Type B pancreatic cell (in vitro differentiated cells): Measurements from ENCODE around the gene ZSCAN21. TPM values are rescaled to one million over a fixed set of nuclear protein-coding genes. Genes with fewer than 3 reads are reported as not detected.

Experiments used
- DNase-seq: peaks from one replicate; pipeline ENCODE4 v3.0.0; 2021; ENCODE audit warnings: mixed read lengths; ENCODE audit not compliant: unreplicated experiment; ENCODE audit errors: extremely low spot score
- H3K27ac Mint-ChIP-seq: 2 replicates; pipeline ENCODE4 v1.8.0; 2021; ENCODE audit warnings: mild to moderate bottlenecking, mixed read lengths
- H3K27me3 Mint-ChIP-seq: 2 replicates; pipeline ENCODE4 v1.8.0; 2021; ENCODE audit warnings: mixed read lengths
- H3K36me3 Mint-ChIP-seq: 2 replicates; pipeline ENCODE4 v1.8.0; 2021; ENCODE audit warnings: mixed read lengths
- H3K4me1 Mint-ChIP-seq: one replicate; pipeline ENCODE4 v1.8.0; 2021; ENCODE audit warnings: mixed read lengths; ENCODE audit not compliant: unreplicated experiment
- H3K4me3 Mint-ChIP-seq: 2 replicates; pipeline ENCODE4 v1.8.0; 2021; ENCODE audit warnings: mild to moderate bottlenecking, mixed read lengths
- H3K9me3 Mint-ChIP-seq: 2 replicates; pipeline ENCODE4 v1.8.0; 2021; ENCODE audit warnings: mixed read lengths
- total RNA-seq: library from RNA; stranded (reverse); gene quantifications from 2 replicates; pipeline ENCODE4 v1.2.1, GENCODE V29; 2021; ENCODE audit warnings: low replicate concordance
- TF ChIP-seq, protein P1 (sequence below): fragments of 200-600 bp; sonication (generic); conservative IDR thresholded peaks from 2 replicates; pipeline ENCODE4 v1.5.0; 2021; ENCODE audit warnings: antibody characterized with exemption, mild to moderate bottlenecking

ZSCAN21 gene
- total RNA-seq, 1 donor from 2014 or later = 16.4 TPM

DNA sequence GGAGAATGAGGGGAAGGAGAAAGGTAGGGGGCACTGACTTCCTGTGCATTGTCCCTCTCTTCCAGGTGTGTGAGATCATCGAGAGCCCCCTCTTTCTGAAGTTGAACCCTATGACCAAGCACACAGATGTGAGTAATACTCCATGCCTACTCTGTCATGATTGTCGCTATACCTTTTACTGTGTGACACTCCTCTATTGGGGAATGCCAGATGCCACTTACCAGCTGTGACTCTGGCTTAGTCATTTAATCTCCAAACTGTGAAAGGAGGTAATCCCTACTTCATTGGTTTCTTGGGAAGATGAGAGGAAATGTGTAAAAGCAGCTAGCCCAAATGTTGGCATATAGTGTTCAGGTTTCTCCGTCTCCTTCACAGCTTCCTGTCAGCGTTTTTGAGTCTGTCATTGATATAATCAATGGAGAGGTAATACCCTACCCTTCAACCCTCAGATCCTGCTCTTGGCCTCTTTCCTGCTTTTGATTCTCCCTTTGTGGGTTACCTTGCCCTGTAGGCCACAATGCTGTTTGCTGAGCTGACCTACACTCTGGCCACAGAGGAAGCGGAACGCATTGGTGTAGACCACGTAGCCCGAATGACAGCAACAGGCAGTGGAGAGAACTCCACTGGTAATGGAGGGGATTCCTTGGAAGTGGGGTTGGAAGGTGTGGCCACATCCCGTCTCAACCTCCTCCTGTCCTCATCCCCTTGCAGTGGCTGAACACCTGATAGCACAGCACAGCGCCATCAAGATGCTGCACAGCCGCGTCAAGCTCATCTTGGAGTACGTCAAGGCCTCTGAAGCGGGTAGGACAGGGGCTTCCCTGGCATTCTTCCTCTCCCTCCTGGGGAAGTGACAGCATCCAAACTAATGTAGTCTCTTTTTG, 41.2 kb downstream of the ZSCAN21 start:
- Mint-ChIP-seq H3K36me3 (peaks cover 19% of the 10 kb centered on the region), H3K4me1 (peaks cover 25% of the 10 kb centered on the region), H3K4me3 (peak overlapping the region; percentile 95), H3K27me3 (no peaks in the 10 kb centered on the region), H3K27ac (peak overlapping the region; percentile 69), H3K9me3 (no peaks in the 10 kb centered on the region)
- TF ChIP-seq, protein P1, sequence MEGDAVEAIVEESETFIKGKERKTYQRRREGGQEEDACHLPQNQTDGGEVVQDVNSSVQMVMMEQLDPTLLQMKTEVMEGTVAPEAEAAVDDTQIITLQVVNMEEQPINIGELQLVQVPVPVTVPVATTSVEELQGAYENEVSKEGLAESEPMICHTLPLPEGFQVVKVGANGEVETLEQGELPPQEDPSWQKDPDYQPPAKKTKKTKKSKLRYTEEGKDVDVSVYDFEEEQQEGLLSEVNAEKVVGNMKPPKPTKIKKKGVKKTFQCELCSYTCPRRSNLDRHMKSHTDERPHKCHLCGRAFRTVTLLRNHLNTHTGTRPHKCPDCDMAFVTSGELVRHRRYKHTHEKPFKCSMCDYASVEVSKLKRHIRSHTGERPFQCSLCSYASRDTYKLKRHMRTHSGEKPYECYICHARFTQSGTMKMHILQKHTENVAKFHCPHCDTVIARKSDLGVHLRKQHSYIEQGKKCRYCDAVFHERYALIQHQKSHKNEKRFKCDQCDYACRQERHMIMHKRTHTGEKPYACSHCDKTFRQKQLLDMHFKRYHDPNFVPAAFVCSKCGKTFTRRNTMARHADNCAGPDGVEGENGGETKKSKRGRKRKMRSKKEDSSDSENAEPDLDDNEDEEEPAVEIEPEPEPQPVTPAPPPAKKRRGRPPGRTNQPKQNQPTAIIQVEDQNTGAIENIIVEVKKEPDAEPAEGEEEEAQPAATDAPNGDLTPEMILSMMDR = no peak
- DNase-seq = no peak

DNA sequence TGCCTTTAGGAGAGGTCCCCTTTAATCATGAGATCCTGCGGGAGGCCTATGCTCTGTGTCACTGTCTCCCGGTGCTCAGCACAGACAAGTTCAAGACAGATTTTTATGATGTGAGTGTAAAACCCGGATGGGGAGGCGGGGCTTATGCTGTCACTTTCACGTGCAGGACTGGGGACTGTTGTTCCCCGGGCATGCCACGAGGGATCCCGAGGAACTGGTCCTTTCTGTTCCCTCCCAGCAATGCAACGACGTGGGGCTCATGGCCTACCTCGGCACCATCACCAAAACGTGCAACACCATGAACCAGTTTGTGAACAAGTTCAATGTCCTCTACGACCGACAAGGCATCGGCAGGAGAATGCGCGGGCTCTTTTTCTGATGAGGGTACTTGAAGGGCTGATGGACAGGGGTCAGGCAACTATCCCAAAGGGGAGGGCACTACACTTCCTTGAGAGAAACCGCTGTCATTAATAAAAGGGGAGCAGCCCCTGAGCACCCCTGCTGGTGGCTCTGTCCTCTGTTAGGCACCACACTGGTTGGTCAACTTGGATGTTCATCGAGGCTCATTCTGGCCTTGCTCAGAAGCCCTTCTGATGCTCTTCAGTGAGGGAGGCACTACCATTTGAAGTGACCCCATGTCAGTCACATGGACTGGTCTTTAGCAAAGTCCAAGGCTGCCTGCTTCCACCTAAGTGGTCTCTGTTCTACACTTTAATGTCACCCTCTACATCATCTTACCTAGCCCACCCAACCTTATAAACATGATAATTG, 42.0 kb downstream of the ZSCAN21 start:
- H3K36me3 Mint-ChIP-seq = peaks cover 22% of the 10 kb centered on the region
- H3K27ac Mint-ChIP-seq = peak overlapping the region; percentile 69
- H3K4me1 Mint-ChIP-seq = peaks cover 28% of the 10 kb centered on the region
- peak overlapping the region; percentile 95 for H3K4me3 Mint-ChIP-seq
- H3K9me3 Mint-ChIP-seq = no peaks in the 10 kb centered on the region
- TF ChIP-seq, protein P1 = peak; percentile 37
- no peak for DNase-seq
- no peaks in the 10 kb centered on the region for H3K27me3 Mint-ChIP-seq

GRCh38 chr7:100093054-100093453, 43.5 kb downstream of the ZSCAN21 start:
- Mint-ChIP-seq H3K9me3 (no peaks in the 10 kb centered on the region), H3K4me1 (peaks cover 30% of the 10 kb centered on the region), H3K27me3 (no peaks in the 10 kb centered on the region), H3K27ac (peak overlapping the region; percentile 56), H3K4me3 (peak overlapping the region; percentile 31), H3K36me3 (peaks cover 33% of the 10 kb centered on the region)
- TF ChIP-seq, protein P1 = no peak
- DNase-seq = no peak

- Mint-ChIP-seq H3K27me3 (no peaks in the 10 kb centered on the region), H3K4me1 (peaks cover 32% of the 10 kb centered on the region), H3K36me3 (peaks cover 37% of the 10 kb centered on the region), H3K27ac (peak overlapping the region; percentile 56), H3K4me3 (no peak overlapping the region), H3K9me3 (no peaks in the 10 kb centered on the region)
- no peak for DNase-seq
- TF ChIP-seq, protein P1 = no peak
Measured at GRCh38 chr7:100093498-100093897, 43.9 kb downstream of the ZSCAN21 start.

DNA sequence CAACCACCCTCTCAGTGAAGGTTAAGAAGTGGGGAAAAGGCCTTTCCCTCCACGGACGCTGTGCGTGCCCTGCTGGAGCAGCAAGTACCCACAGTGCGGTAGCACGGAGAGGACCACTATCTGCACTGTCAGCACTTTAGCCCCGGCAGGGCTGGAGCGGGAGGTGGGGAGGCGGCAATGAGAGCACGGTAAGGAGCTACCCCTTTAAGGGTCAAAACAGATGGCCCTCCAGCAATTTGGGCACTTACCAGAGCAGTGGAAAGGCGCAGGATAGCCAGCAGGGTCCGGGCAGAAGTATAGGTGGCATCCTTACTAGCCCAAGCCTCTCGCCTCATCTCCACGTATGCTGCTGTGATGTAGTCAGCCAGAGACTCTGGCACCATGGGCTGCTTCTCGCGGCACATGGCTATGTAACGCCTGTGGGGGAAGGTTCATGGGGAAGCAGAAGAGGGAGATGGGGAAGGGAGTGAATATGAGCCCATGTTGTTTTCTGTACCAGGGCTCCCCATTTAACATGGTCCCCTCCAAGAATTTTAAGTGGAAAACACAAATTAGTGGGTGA, 44.4 kb downstream of the ZSCAN21 start:
- peak overlapping the region; percentile 56 for H3K27ac Mint-ChIP-seq
- H3K27me3 Mint-ChIP-seq = no peaks in the 10 kb centered on the region
- H3K4me1 Mint-ChIP-seq = peaks cover 37% of the 10 kb centered on the region
- peaks cover 42% of the 10 kb centered on the region for H3K36me3 Mint-ChIP-seq
- TF ChIP-seq, protein P1 = no peak
- H3K9me3 Mint-ChIP-seq = no peaks in the 10 kb centered on the region
- no peak for DNase-seq
- H3K4me3 Mint-ChIP-seq = no peak overlapping the region
